ENCODE results near the gene DOCK4.

DNA sequence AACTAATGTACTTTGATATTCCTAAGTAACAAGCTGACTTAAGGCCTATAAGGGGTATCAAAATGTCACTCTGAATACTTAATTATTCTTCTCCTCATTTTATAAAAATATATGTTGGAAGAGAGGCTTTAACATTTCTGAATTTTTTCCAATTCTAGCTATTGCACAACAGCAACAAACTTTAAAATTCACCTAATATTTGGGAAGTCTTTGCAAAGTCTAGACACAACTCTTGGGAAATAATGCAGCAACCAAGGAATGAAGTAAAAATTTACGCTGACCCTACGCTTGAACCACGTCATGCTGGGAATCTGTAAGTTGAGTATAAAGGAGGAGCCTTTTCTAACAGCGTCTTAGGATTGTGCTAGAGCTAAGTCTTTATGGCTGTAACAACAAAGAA, 400.0 kb downstream of the DOCK4 start:
- TF ChIP-seq CTCF (IDR thresholded peaks at IDR 0.05) (no peak), TEAD4 (CRISPR knock-in tag; IDR thresholded peaks at IDR 0.05) (no peak), JAZF1 (CRISPR knock-in tag; IDR thresholded peaks at IDR 0.05) (no peak), AR (CRISPR knock-in tag; IDR thresholded peaks at IDR 0.05) (no peak), JUN (CRISPR knock-in tag; IDR thresholded peaks at IDR 0.05) (no peak), USF2 (CRISPR knock-in tag; IDR thresholded peaks at IDR 0.05) (no peak), CREM (CRISPR knock-in tag; IDR thresholded peaks at IDR 0.05) (no peak), ESRRA (CRISPR knock-in tag; IDR thresholded peaks at IDR 0.05; ENCODE audit: borderline replicate concordance) (no peak), FOXP1 (CRISPR knock-in tag; IDR thresholded peaks at IDR 0.05; ENCODE audit: borderline replicate concordance) (no peak), NR3C1 (CRISPR knock-in tag; conservative IDR thresholded peaks at IDR 0.05; ENCODE audit: low read depth) (no peak), TP53 (CRISPR knock-in tag; IDR thresholded peaks at IDR 0.05) (no peak)
- TF ChIP-seq, protein P1, sequence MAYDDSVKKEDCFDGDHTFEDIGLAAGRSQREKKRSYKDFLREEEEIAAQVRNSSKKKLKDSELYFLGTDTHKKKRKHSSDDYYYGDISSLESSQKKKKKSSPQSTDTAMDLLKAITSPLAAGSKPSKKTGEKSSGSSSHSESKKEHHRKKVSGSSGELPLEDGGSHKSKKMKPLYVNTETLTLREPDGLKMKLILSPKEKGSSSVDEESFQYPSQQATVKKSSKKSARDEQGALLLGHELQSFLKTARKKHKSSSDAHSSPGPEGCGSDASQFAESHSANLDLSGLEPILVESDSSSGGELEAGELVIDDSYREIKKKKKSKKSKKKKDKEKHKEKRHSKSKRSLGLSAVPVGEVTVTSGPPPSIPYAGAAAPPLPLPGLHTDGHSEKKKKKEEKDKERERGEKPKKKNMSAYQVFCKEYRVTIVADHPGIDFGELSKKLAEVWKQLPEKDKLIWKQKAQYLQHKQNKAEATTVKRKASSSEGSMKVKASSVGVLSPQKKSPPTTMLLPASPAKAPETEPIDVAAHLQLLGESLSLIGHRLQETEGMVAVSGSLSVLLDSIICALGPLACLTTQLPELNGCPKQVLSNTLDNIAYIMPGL (CRISPR knock-in tag; IDR thresholded peaks at IDR 0.05) = no peak
- TF ChIP-seq, protein P2, sequence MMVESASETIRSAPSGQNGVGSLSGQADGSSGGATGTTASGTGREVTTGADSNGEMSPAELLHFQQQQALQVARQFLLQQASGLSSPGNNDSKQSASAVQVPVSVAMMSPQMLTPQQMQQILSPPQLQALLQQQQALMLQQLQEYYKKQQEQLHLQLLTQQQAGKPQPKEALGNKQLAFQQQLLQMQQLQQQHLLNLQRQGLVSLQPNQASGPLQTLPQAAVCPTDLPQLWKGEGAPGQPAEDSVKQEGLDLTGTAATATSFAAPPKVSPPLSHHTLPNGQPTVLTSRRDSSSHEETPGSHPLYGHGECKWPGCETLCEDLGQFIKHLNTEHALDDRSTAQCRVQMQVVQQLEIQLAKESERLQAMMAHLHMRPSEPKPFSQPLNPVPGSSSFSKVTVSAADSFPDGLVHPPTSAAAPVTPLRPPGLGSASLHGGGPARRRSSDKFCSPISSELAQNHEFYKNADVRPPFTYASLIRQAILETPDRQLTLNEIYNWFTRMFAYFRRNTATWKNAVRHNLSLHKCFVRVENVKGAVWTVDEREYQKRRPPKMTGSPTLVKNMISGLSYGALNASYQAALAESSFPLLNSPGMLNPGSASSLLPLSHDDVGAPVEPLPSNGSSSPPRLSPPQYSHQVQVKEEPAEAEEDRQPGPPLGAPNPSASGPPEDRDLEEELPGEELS (CRISPR knock-in tag; IDR thresholded peaks at IDR 0.05) = no peak
- TF ChIP-seq, protein P3, sequence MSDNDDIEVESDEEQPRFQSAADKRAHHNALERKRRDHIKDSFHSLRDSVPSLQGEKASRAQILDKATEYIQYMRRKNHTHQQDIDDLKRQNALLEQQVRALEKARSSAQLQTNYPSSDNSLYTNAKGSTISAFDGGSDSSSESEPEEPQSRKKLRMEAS (CRISPR knock-in tag; IDR thresholded peaks at IDR 0.05) = no peak
